Progenitor cell of endocrine pancreas (in vitro differentiated cells): ENCODE results near the gene SPDL1. TPM values are rescaled to one million over a fixed set of nuclear protein-coding genes. Genes with fewer than 3 reads are reported as not detected.

ENCODE experiments used
- DNase-seq: peaks from one replicate; pipeline ENCODE4 v3.0.0; 2021; ENCODE audit warnings: low spot score; ENCODE audit not compliant: unreplicated experiment
- H3K27ac Mint-ChIP-seq: 2 replicates; pipeline ENCODE4 v1.8.0; 2021; ENCODE audit warnings: mild to moderate bottlenecking, moderate library complexity, mixed read lengths
- H3K27me3 Mint-ChIP-seq: 2 replicates; pipeline ENCODE4 v1.8.0; 2021; ENCODE audit warnings: mixed read lengths
- H3K36me3 Mint-ChIP-seq: 2 replicates; pipeline ENCODE4 v1.8.0; 2022; ENCODE audit warnings: mixed read lengths; ENCODE audit not compliant: insufficient read depth
- H3K4me1 Mint-ChIP-seq: 2 replicates; pipeline ENCODE4 v1.8.0; 2021; ENCODE audit warnings: low read depth, mixed read lengths
- H3K4me3 Mint-ChIP-seq: 2 replicates; pipeline ENCODE4 v1.8.0; 2021; ENCODE audit warnings: low read depth, mild to moderate bottlenecking, moderate library complexity, mixed read lengths
- H3K9me3 Mint-ChIP-seq: 2 replicates; pipeline ENCODE4 v1.8.0; 2021; ENCODE audit warnings: low read depth, mixed read lengths
- total RNA-seq: library from RNA; stranded (reverse); gene quantifications from 2 replicates; pipeline ENCODE4 v1.2.1, GENCODE V29; 2021
- TF ChIP-seq, protein P1 (sequence below): fragments of 200-600 bp; sonication (generic); IDR thresholded peaks from one replicate; pipeline ENCODE4 v1.5.0; 2021; ENCODE audit warnings: antibody characterized with exemption, mild to moderate bottlenecking; ENCODE audit not compliant: unreplicated experiment

SPDL1 gene
- total RNA-seq, 1 donor from 2014 or later = 38.3 TPM

DNA sequence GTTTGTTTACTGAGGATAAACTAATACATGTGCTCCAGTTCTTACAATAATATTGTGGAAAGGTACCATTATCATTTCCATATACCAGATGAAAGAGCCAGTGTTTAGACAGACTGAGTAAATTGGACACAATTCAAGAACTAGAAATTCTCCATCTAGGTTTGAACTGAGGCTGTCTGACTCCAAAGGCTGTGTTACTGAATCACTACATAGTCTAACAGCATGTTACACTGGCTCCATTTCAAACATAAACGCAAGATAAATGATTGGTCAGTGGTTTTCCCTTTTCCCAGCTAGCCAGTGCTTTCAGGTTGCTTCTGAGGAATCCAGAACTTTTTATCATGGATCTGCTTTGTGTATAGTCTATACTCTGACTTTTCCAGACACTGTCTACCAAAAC is 8.1 kb downstream of the SPDL1 start:
- peaks cover 32% of the 10 kb centered on the region for H3K36me3 Mint-ChIP-seq
- H3K4me1 Mint-ChIP-seq = peaks cover 3% of the 10 kb centered on the region

DNA sequence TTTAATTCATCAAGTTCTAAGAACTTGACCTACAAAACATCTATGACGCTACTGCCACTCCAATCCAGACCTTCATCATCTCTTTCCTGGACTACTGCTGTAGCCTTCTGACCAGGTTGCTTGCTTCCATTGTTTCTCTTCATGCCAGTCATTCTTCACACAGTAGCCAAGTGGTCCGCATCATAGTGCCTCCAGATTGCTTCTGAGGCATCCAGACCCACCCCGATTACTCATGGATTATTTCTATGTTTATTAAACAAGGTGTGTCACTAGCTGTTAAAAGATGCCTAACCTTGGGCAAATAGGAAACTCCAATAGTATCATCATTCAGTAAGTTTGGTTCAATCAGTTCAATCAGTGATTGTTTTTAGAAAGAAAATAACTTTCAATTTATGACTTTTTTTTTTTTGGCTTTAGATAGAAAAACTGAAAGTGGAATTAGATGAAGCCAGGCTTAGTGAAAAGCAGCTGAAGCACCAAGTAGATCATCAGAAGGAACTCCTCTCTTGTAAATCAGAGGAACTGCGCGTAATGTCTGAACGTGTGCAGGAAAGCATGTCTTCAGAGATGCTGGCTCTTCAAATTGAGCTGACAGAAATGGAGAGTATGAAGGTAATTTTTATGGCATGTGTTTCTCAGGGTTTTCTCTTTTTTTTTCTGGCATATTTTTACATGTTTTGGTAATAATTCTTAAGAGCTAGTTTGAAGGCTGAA is 9.5 kb downstream of the SPDL1 start:
- H3K36me3 Mint-ChIP-seq = peaks cover 41% of the 10 kb centered on the region
- H3K27ac Mint-ChIP-seq = no peak overlapping the region
- H3K4me3 Mint-ChIP-seq = no peak overlapping the region
- DNase-seq = no peak
- H3K27me3 Mint-ChIP-seq = no peaks in the 10 kb centered on the region
- no peaks in the 10 kb centered on the region for H3K9me3 Mint-ChIP-seq
- peaks cover 5% of the 10 kb centered on the region for H3K4me1 Mint-ChIP-seq
- TF ChIP-seq, protein P1, sequence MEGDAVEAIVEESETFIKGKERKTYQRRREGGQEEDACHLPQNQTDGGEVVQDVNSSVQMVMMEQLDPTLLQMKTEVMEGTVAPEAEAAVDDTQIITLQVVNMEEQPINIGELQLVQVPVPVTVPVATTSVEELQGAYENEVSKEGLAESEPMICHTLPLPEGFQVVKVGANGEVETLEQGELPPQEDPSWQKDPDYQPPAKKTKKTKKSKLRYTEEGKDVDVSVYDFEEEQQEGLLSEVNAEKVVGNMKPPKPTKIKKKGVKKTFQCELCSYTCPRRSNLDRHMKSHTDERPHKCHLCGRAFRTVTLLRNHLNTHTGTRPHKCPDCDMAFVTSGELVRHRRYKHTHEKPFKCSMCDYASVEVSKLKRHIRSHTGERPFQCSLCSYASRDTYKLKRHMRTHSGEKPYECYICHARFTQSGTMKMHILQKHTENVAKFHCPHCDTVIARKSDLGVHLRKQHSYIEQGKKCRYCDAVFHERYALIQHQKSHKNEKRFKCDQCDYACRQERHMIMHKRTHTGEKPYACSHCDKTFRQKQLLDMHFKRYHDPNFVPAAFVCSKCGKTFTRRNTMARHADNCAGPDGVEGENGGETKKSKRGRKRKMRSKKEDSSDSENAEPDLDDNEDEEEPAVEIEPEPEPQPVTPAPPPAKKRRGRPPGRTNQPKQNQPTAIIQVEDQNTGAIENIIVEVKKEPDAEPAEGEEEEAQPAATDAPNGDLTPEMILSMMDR = no peak

More for the DNA sequence above, 8.1 kb downstream of the SPDL1 start:
- H3K27me3 Mint-ChIP-seq = no peaks in the 10 kb centered on the region
- no peak overlapping the region for H3K4me3 Mint-ChIP-seq
- H3K9me3 Mint-ChIP-seq = no peaks in the 10 kb centered on the region
- no peak overlapping the region for H3K27ac Mint-ChIP-seq
- TF ChIP-seq, protein P1 = no peak
- no peak for DNase-seq

- TF ChIP-seq, protein P1 = no peak
- no peak overlapping the region for H3K4me3 Mint-ChIP-seq
- H3K4me1 Mint-ChIP-seq = peaks cover 6% of the 10 kb centered on the region
- H3K27ac Mint-ChIP-seq = no peak overlapping the region
- no peak for DNase-seq
- H3K9me3 Mint-ChIP-seq = no peaks in the 10 kb centered on the region
- no peaks in the 10 kb centered on the region for H3K27me3 Mint-ChIP-seq
- peaks cover 43% of the 10 kb centered on the region for H3K36me3 Mint-ChIP-seq
These were observed 11.7 kb downstream of the SPDL1 start for GRCh38 chr5:169595172-169595820.

DNA sequence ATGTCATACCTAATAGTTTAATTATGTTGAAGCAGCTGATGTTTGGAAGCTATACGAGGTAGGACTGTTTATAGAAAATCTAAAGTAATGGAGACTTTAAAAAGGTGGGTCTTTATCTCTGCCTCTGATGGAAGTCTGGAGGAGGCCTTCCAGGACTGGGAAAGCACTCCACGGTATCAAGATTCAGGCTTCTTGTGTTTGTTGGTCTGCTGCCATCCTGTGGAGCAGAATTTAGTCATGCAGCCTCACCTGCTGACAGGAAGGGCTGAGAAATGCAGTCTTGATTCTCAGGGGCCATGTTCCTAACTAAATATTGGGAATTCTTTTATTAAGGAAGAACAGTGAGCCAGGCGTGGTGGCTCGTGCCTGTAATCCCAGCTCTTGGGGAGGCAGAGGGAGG is 15.9 kb downstream of the SPDL1 start:
- peaks cover 40% of the 10 kb centered on the region for H3K36me3 Mint-ChIP-seq
- TF ChIP-seq, protein P1 = no peak
- H3K9me3 Mint-ChIP-seq = no peaks in the 10 kb centered on the region
- H3K27me3 Mint-ChIP-seq = no peaks in the 10 kb centered on the region
- H3K4me3 Mint-ChIP-seq = no peak overlapping the region
- H3K27ac Mint-ChIP-seq = no peak overlapping the region
- no peak for DNase-seq
- peaks cover 10% of the 10 kb centered on the region for H3K4me1 Mint-ChIP-seq

DNA sequence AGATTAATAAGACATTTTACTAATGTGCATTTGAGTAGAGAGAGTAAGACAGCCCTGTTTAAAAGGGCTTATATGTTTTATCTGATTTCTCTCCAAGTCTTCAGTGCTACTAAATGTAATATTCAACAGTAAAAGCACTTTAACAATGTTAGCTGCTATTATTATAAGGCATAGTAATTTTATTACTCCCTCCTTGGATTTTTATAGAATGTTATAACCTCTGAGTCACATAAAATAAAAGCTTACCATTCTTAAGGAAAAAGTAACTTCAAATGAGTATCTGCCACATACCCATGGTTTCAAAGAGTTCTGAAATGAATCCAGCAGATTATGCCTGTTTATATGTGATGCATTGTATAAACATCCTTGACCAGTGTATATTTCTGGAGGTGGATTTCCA is 19.0 kb downstream of the SPDL1 start:
- TF ChIP-seq, protein P1 = no peak
- no peaks in the 10 kb centered on the region for H3K9me3 Mint-ChIP-seq
- DNase-seq = no peak
- no peak overlapping the region for H3K4me3 Mint-ChIP-seq
- peaks cover 27% of the 10 kb centered on the region for H3K36me3 Mint-ChIP-seq
- H3K27me3 Mint-ChIP-seq = no peaks in the 10 kb centered on the region
- no peak overlapping the region for H3K27ac Mint-ChIP-seq
- H3K4me1 Mint-ChIP-seq = peaks cover 8% of the 10 kb centered on the region
